IPS DF 6.9 (cell line): ENCODE results near the gene PDGFRB.
"Not testable (repeated sequence)": the region's sequence is repeated elsewhere in the genome, so short reads cannot be mapped to it uniquely, and the experiment has no call there.

Source experiments
- DNase-seq: peaks from one replicate; pipeline ENCODE4 v3.0.0-alpha.2; 2013; ENCODE audit warnings: low read depth, low spot score
- H3K27ac ChIP-seq: one replicate; pipeline ENCODE4 v1.5.1; 2013; ENCODE audit warnings: low read length, control low read depth
- H3K27me3 ChIP-seq: 2 replicates; pipeline ENCODE4 v1.6.1; 2013; ENCODE audit warnings: mild to moderate bottlenecking, low read length; ENCODE audit not compliant: control insufficient read depth, insufficient read depth
- H3K36me3 ChIP-seq: 2 replicates; pipeline ENCODE4 v1.6.1; 2013; ENCODE audit warnings: low read length; ENCODE audit not compliant: control insufficient read depth, insufficient read depth
- H3K4me1 ChIP-seq: 2 replicates; pipeline ENCODE4 v1.6.1; 2013; ENCODE audit warnings: low read length; ENCODE audit not compliant: control insufficient read depth, insufficient read depth
- H3K4me3 ChIP-seq: 2 replicates; pipeline ENCODE4 v1.5.1; 2013; ENCODE audit warnings: mild to moderate bottlenecking, low read length
- H3K9me3 ChIP-seq: 2 replicates; pipeline ENCODE4 v1.6.1; 2013; ENCODE audit warnings: low read length, inconsistent platforms; ENCODE audit not compliant: control insufficient read depth, insufficient read depth
- WGBS: extraction: QIAGEN DNeasy Blood & Tissue Kit; methylation state at CpG from one replicate; pipeline ENCODE4 v1.1.7; 2013; ENCODE audit warnings: mixed read lengths, missing lambda C conversion rate; ENCODE audit not compliant: insufficient read length, insufficient coverage; 5-methylcytosine and 5-hydroxymethylcytosine counted together

Gene PDGFRB

DNA sequence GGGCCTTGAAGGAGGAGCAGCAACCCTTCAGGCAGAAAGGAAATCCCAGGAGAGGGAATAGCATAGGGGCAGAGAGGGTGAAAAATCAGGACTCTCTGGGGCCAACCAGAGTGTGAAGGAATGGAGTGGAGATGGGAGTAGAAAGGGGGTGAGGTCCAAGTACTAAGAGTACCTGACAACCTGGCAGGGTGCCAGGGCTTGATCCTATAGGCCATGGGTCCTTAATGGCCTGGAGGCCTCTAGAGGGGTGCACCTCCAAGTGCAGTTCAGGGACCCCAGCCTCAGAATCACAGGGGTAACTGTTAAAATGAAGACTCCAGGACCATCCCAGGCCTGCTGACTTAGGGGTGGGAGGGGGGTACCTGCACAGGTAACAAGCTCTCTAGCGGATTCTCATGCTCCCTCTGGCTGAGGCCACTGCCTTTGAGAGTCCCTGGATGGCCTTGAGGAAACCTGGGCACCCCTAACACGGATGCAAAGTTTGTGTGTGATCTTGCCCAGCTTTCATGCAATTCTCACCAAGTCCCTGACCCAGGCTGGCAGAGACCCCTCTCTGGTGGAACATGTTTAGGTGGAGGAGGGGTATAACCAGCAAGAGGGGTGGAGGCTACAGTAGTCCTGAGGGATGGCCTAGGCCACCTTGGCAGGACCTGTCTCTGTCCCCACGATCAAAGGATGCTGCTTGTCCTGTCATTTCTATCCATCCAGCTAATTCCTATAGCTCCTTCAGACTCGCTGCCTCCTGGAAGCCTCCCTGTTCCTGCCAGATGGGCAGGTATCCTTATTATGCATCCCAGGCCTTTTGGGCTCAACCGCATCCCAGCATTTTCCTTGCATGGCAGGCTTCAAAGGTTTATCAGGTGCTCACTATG, 51.7 kb downstream of the PDGFRB start:
- no CpG with 5 or more reads among the region's 5 CpGs for WGBS

DNA sequence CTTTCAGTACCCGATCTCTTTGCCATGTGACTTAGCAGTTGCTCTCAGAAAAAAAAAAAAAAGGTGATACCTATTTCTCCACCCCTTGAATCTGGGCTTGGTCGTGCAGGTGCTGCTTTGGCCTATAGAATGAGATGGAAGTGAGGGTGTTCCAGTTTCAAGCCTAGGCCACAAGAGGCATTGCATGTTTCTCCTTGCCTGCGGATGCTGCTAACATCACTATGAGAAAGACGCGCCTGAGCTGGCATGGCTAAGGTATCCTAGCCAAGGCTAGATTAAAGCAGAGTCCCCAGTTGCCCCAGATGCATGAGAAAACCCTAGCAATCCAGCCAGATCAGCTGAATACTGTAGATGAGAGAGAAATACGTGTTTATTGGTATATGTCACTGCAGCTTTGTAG, 54.6 kb downstream of the PDGFRB start:
- Histone ChIP-seq H3K4me1 (no peaks in the 10 kb centered on the region), H3K4me3 (no peak overlapping the region), H3K27me3 (no peaks in the 10 kb centered on the region), H3K9me3 (no peaks in the 10 kb centered on the region), H3K36me3 (no peaks in the 10 kb centered on the region), H3K27ac (no peak overlapping the region)
- WGBS: no CpG with 5 or more reads among the region's 6 CpGs
- DNase-seq: no peak

More for the DNA sequence above, 51.7 kb downstream of the PDGFRB start:
- H3K9me3 ChIP-seq: no peaks in the 10 kb centered on the region
- no peaks in the 10 kb centered on the region for H3K4me1 ChIP-seq
- no peaks in the 10 kb centered on the region for H3K36me3 ChIP-seq
- DNase-seq: no peak
- no peaks in the 10 kb centered on the region for H3K27me3 ChIP-seq
- H3K27ac ChIP-seq: no peak overlapping the region
- H3K4me3 ChIP-seq: no peak overlapping the region

DNA sequence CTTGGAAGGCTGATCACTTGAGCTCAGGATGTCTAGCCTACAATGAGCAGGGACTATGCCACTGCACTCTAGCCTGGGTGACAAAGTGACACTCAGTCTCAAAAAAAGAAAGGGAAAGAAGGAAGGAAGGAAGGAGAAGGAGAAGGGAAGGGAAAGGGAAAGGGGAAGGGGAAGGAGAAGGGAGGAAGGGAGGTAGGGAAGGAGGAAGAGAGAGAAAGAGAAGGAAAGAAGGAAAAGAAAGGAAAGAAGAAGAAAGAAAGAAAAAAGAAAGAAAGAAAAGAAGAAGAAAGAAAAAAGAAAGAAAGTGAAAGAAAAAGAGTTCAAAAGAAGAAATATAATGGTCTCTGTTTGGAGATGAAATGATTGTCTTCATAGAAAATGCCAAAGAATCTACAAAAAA, 58.5 kb downstream of the PDGFRB start:
- Histone ChIP-seq H3K4me3 (no peak overlapping the region), H3K4me1 (no peaks in the 10 kb centered on the region), H3K9me3 (no peaks in the 10 kb centered on the region), H3K27me3 (no peaks in the 10 kb centered on the region), H3K36me3 (no peaks in the 10 kb centered on the region), H3K27ac (no peak overlapping the region)
- DNase-seq: no peak

DNA sequence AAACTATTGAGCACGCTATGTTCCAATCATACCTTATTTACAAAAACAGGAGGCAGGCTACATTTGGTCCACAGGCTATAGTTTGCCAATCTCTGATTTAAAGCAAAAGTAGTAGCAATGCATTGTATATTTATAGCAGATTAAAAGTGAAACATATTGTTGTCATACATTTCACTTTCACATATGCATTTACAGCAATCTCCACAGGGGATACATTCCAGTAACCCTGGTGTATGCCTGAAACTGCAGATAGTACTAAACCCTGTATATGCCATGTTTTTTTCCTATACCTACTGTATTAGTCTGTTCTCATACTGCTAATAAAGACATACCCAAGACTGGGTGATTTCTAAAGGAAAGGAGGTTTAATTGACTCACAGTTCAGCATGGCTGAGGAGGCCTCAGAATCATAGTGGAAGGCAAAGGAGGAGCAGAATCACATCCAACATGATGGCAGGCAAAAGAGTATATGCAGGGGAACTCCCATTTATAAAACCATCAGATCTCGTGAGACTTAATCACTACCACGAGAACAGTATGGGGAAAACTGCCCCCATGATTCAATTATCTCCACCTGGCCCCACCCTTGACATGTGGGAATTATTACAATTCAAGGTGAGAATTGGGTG, 63.4 kb downstream of the PDGFRB start:
- Histone ChIP-seq H3K36me3 (no peaks in the 10 kb centered on the region), H3K4me3 (no peak overlapping the region), H3K9me3 (no peaks in the 10 kb centered on the region), H3K27ac (no peak overlapping the region), H3K4me1 (no peaks in the 10 kb centered on the region), H3K27me3 (no peaks in the 10 kb centered on the region)
- no CpG with 5 or more reads among the region's 3 CpGs for WGBS
- no peak for DNase-seq

DNA sequence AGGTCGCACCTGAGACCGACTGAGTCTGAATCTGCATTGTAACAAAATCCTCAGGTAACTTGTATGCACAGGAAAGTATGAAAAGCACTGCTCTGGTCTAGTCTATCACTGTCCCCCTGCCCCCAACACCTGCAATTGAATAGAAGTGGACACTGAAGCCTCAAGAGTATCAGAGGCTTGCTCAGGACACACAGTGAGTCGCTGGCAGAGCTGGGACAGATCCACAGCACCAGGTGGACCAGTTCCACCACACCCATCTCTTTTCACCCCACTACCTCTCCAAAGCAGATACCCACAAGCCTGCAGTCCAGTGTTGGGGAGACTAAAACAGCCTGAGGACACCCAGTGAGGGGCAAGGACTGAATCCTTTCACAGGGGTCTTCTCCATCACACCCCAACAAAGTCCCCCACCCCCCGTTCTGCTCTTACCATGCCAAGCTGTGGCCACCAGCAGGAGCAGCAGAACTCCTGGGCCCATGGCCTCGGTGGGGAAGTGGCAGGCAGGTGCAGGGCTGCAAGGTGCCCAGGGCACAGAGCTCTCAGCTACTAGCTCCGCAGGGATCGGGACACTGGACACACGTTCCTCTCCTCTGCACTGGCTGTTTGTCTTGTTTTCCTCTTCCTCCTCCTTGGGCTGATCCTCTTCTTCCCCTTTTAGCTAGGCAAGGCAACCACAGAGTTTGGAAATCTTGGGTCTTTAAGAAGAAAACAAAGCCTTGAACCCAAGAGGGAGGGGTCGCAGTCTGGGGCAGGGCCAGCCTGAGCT, 69.5 kb downstream of the PDGFRB start, which contains the start of gene CSF1R:
TSS of gene CSF1R (minus strand) at position 605 of the 766 bp plus-strand sequence. CDS start at position 478, 127 bp downstream.
- Histone ChIP-seq H3K9me3 (no peaks in the 10 kb centered on the region), H3K36me3 (no peaks in the 10 kb centered on the region), H3K27me3 (no peaks in the 10 kb centered on the region), H3K4me1 (peaks cover 3% of the 10 kb centered on the region), H3K4me3 (no peak within 1 kb of the TSS), H3K27ac (no peak within 1 kb of the TSS)
- no peak for DNase-seq
- no CpG with 5 or more reads among the region's 9 CpGs for WGBS

DNA sequence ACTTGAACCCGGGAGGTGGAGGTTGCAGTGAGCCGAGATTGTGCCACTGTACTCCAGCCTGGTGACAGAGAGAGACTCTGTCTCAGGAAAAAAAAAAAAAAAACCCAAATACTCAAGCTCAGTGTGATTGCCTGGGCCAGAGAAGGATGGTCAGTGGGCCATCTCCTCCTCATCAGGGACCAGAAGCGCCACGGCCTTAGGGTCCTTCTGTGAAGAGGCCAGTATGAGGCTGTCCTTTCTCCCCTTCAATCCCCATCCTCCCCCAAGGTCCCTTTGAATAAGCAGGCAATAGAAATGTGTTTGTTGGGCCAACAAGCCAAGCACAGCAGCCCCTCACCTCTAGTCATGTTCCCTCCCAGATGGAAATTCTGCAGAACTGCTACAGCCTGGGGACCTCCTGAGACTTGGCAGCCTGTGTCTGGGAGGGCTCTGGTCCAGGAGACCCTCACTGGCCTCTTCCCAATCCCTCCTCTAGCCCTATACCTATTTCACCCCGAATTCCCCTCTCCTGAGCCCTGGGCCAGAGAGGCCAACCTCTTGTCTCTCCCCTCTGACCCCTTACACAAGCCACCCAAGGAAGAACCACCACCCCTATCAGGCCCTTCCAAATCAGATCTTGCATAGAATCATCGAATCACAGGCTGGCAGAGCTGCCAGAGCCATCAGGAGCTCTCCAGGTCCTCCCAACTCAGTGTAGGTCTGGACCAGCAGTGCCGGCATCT, 70.3 kb downstream of the PDGFRB start:
- WGBS: no CpG with 5 or more reads among the region's 7 CpGs
- Histone ChIP-seq H3K4me3 (no peak overlapping the region), H3K9me3 (no peaks in the 10 kb centered on the region), H3K36me3 (no peaks in the 10 kb centered on the region), H3K27ac (no peak overlapping the region), H3K4me1 (peaks cover 3% of the 10 kb centered on the region), H3K27me3 (no peaks in the 10 kb centered on the region)
- no peak for DNase-seq

DNA sequence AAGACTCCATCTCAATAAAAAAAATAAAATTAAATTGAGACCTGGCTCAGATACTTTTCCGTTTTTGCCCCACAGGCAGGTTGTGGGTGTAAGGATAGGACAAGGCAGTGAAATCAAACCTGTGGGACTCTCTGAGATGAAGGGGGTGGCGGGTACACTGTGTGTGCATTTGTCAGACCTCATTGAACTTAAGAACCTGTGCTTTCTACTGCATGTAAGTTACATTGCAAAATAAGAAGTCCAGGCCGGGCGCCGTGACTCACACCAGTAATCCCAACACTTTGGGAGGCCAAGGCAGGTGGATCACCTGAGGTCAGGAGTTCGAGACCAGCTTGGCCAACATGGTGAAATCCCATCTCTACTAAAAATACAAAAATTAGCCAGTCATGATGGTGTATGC, 70.9 kb downstream of the PDGFRB start:
- not testable (repeated sequence) for DNase-seq, H3K36me3 ChIP-seq, H3K27me3 ChIP-seq, H3K4me3 ChIP-seq, H3K9me3 ChIP-seq, H3K4me1 ChIP-seq, H3K27ac ChIP-seq
- no CpG with 5 or more reads among the region's 6 CpGs for WGBS

DNA sequence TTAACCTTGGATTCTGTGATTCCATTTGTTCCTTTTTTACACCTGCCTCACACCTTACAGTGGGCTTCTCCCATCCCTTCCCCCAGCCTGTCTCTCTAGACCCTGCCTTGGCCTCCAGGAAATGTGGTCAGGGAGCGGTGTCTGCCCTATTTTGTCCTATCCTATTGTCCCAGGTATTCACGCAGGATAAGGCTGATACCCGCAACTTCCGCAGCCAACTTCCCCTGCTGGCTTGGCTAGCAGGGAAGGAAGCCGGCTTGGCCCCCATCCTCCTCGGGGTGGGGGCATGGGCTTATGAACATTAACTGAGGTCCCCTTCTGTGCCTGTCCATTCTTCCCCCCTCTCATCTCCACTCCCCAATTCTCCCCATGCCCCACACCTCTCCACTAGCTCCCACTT, 72.8 kb downstream of the PDGFRB start:
- H3K36me3 ChIP-seq: no peaks in the 10 kb centered on the region
- H3K27ac ChIP-seq: no peak overlapping the region
- H3K27me3 ChIP-seq: no peaks in the 10 kb centered on the region
- WGBS: no CpG with 5 or more reads among the region's 6 CpGs
- no peaks in the 10 kb centered on the region for H3K9me3 ChIP-seq
- H3K4me3 ChIP-seq: no peak overlapping the region
- DNase-seq: no peak
- H3K4me1 ChIP-seq: peaks cover 3% of the 10 kb centered on the region

DNA sequence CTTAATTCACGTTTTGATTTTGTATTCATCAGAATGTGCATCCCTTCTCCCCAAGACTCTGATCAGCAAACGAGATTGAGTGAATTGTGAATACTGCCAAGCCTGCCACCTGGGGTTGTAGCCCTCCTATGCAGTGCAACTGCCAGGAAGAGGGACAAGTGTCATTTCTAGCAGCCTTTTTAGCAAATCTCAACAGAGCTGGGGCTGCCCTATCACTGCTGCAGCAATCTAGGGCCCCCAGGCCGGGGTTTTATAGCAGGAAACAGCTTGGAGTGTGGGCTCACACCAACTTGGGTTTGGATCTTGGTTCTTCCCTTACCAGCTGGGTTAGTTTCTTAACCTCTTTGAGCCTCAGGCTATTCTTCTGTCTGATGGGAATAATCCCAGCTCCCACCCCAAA, 73.3 kb downstream of the PDGFRB start:
- WGBS: no CpG with 5 or more reads among the region's 3 CpGs
- H3K9me3 ChIP-seq: no peaks in the 10 kb centered on the region
- no peak overlapping the region for H3K4me3 ChIP-seq
- H3K36me3 ChIP-seq: no peaks in the 10 kb centered on the region
- H3K4me1 ChIP-seq: peaks cover 3% of the 10 kb centered on the region
- no peak for DNase-seq
- no peak overlapping the region for H3K27ac ChIP-seq
- no peaks in the 10 kb centered on the region for H3K27me3 ChIP-seq
